BJ (cell line): Measurements from ENCODE around the gene ANKUB1. TPM values are rescaled to one million over a fixed set of nuclear protein-coding genes. Genes with fewer than 3 reads are reported as not detected.

Source experiments
- CTCF ChIA-PET: fragments of 350-600 bp; formaldehyde crosslinking; extraction: SDS; loops from one replicate; lab custom pipeline; 2021; ENCODE audit warnings: antibody characterized with exemption, inconsistent platforms; lab: Yijun Ruan, JAX
- POLR2A ChIA-PET: fragments of 300-600 bp; sonication (Branson Sonifier 250); formaldehyde crosslinking; extraction: SDS; loops from one replicate; lab custom pipeline; 2021; ENCODE audit warnings: antibody characterized with exemption; lab: Charles Lee
- DNase-seq: peaks from one replicate; pipeline ENCODE4 v3.0.0-alpha.2; 2011; ENCODE audit warnings: low read depth
- H3K27me3 ChIP-seq: 2 replicates; pipeline ENCODE4 v1.6.0; 2011; ENCODE audit warnings: low read length; ENCODE audit not compliant: control insufficient read depth, insufficient read depth
- H3K36me3 ChIP-seq: 2 replicates; pipeline ENCODE4 v1.5.1; 2011; ENCODE audit warnings: low read length; ENCODE audit not compliant: control insufficient read depth, insufficient read depth
- H3K4me3 ChIP-seq: 2 replicates; pipeline ENCODE4 v1.5.1; 2011; ENCODE audit warnings: low read depth, mild to moderate bottlenecking, control low read depth, low read length
- CTCF ChIP-seq: IDR thresholded peaks from 2 replicates; pipeline ENCODE4 v1.5.1; 2011; ENCODE audit warnings: low read depth, mild to moderate bottlenecking, control low read depth, inconsistent platforms, low read length, moderate library complexity; ENCODE audit not compliant: insufficient read depth
- polyA plus RNA-seq: library from polyadenylated mRNA; depleted of rRNA; stranded (reverse); fragments of >200 nt; gene quantifications from 2 replicates; pipeline ENCODE4 v1.2.3, GENCODE V29; 2011

ANKUB1 gene
- polyA plus RNA-seq, 1 experiment, result not detected

GRCh38 chr3:149784064-149784704 lies 8.2 kb downstream of the ANKUB1 start:
- ChIA-PET POLR2A (no interaction called here), CTCF (interaction anchor here (0.9 to 3.8 kb wide), 2 partner anchors 12 to 23 kb away, joined by 3 to 49 read pairs; no protein-coding TSS in a partner anchor)
- Histone ChIP-seq H3K4me3 (no peak overlapping the region), H3K36me3 (no peaks in the 10 kb centered on the region), H3K27me3 (no peaks in the 10 kb centered on the region)
- DNase-seq, result no peak
- TF ChIP-seq CTCF, result no peak

GRCh38 chr3:149783576-149783975 lies 8.8 kb downstream of the ANKUB1 start:
- H3K27me3 ChIP-seq, result no peaks in the 10 kb centered on the region
- no peaks in the 10 kb centered on the region for H3K36me3 ChIP-seq
- POLR2A ChIA-PET, result no interaction called here
- no peak overlapping the region for H3K4me3 ChIP-seq
- no peak for DNase-seq
- no peak for TF ChIP-seq CTCF
- CTCF ChIA-PET, result interaction anchor here (0.9 to 3.8 kb wide), 2 partner anchors 12 to 24 kb away, joined by 3 to 49 read pairs; no protein-coding TSS in a partner anchor

GRCh38 chr3:149781741-149782140 lies 10.6 kb downstream of the ANKUB1 start:
- Histone ChIP-seq H3K36me3 (no peaks in the 10 kb centered on the region), H3K27me3 (no peaks in the 10 kb centered on the region), H3K4me3 (no peak overlapping the region)
- no peak for DNase-seq
- ChIA-PET CTCF (interaction anchor here (0.9 to 3.8 kb wide), 4 partner anchors 10 to 27 kb away, joined by 4 to 49 read pairs (median 12); no protein-coding TSS in a partner anchor), POLR2A (no interaction called here)
- TF ChIP-seq CTCF, result no peak

DNA sequence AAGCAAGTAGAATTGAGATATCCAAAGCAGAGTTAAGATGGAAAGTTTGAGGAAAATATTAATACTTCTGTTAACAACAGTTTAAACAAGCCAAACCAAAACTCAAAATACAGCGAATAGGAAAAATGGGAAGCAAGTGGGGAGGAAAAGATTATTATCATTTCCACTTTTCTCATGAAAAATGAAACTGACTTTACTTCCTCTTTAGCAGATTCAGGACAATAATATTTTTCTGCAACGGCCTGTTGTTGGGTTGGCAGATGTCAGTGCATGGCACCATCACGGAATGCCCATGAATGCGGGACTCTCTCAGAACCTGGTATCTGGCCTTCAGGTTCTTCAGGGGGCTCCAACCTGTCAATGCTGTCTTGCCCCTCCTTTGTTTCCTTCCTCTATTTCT lies 11.1 kb downstream of the ANKUB1 start:
- no peak for TF ChIP-seq CTCF
- POLR2A ChIA-PET, result no interaction called here
- Histone ChIP-seq H3K27me3 (no peaks in the 10 kb centered on the region), H3K4me3 (no peak overlapping the region), H3K36me3 (no peaks in the 10 kb centered on the region)
- no peak for DNase-seq
- CTCF ChIA-PET, result interaction anchor here (3.8 kb wide), 1 partner anchor 9 kb away, joined by 49 read pairs; no protein-coding TSS in a partner anchor

GRCh38 chr3:149777414-149778214 lies 14.7 kb downstream of the ANKUB1 start:
- Histone ChIP-seq H3K36me3 (no peaks in the 10 kb centered on the region), H3K27me3 (no peaks in the 10 kb centered on the region), H3K4me3 (no peak overlapping the region)
- TF ChIP-seq CTCF, result no peak
- no peak for DNase-seq
- ChIA-PET POLR2A (no interaction called here), CTCF (interaction anchor here (0.7 to 4.6 kb wide), 3 partner anchors 11 to 31 kb away, joined by 3 to 25 read pairs (median 24); no protein-coding TSS in a partner anchor)
